Measurements from ENCODE around the gene GP9.

Gene GP9

DNA sequence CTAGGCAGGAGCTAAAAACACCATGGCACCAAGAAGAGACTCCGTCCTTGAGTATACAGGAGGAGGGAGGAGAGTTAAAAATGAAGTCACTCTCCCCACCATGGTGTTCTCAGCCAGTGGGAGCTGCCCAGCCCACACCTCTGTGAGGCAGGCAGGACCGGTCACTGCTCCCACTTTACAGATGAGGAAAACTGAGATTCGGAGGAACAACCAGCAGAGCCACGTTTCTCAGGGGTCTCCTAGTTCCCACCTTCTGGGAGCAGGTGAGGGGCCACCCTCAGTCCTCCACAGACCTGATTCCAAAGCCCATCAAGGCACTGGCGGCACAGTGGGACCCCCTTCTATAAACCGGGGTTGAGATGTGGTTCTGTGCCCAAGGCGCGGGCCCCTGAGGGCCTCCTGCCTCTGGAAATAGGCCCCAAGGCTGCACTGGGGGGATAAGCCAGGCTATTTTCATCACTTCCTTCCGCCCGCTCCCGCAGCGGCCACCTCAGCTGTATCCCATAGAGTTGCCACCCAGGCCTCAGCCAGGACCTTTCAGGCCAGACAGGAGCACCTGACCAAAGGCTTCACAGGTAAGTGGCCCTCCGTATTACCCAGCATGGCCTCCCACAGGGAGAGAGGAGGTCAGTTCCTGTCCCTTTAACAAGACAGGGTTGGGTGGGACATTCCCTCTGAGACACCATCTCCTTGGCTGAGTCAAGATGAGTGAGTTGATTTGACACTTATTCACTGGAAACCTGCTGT lies at the start of gene GP9:
GP9 (plus strand) TSS at position 504 of the 747 bp plus-strand sequence. CDS start 961 bp downstream, outside the sequence.
- DNase-seq (ENCODE audit: low read depth, low spot score): no peak

DNA sequence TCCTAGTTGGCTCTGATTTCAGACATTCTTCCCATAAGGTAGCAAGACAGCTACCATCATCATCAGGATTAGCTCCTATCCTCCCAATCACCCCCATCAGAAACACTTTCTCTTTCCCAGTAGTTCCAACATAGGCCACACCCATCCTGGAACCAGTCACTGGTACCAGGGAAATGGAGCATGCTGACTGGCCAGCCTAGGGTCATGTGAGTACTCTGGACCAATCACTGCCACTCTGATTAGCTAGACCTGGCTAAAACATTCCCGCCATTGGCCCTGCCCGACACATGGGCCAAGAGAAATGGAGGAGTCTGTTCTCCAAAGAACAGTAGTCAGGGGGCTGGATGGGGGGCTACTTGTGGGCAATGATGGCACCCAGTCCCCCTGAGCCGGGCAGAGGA lies 47.1 kb upstream of the GP9 start:
- no peak for DNase-seq (ENCODE audit: low read depth, low spot score)

DNA sequence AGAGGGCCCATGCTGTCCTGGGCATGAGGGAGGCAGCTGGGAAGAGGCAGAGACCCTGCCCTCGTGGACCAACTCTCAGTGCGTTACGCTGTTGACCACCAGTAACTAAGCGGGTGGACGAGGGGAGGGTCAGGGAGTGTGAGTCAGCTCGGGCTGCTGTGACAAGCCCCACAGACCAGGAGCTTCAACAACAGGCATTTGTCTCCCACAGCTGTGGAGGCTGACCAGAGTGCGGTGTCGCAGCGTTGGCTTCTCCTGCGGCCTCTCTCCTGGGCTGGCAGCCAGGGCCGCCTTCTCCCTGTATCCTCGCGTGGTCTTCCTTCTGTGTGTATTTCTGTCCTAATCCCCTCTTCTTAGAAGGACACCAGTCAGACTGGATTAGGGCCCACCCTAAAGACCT lies 46.4 kb upstream of the GP9 start:
- DNase-seq (ENCODE audit: low read depth, low spot score): no peak

DNA sequence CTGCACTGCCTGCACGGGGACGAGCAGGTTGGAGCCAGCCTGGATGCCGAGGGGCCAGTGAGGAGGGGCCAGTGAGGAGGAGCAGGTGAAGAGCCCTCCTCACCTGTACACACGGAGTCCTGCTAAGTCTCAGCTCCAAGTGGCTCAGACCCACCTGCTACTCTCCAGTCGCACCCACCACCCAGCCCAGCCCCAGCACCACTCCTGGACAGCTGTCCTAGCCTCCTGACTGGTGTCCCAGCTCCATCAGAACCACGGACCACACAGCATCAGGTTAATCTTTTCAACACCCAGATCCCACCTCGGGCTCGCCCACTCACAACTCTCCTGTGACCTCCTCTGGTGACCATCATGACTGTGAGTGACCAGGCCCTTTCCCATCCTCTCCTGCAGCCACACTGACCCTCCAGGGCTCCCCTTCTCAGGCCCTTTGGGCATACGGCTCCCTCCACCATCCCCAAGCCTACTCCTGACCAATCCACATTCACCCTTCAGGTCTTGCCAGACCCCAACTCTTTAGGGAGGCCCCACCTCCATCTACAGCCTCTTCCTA lies 45.7 kb upstream of the GP9 start:
- no peak for DNase-seq (ENCODE audit: low read depth, low spot score)

DNA sequence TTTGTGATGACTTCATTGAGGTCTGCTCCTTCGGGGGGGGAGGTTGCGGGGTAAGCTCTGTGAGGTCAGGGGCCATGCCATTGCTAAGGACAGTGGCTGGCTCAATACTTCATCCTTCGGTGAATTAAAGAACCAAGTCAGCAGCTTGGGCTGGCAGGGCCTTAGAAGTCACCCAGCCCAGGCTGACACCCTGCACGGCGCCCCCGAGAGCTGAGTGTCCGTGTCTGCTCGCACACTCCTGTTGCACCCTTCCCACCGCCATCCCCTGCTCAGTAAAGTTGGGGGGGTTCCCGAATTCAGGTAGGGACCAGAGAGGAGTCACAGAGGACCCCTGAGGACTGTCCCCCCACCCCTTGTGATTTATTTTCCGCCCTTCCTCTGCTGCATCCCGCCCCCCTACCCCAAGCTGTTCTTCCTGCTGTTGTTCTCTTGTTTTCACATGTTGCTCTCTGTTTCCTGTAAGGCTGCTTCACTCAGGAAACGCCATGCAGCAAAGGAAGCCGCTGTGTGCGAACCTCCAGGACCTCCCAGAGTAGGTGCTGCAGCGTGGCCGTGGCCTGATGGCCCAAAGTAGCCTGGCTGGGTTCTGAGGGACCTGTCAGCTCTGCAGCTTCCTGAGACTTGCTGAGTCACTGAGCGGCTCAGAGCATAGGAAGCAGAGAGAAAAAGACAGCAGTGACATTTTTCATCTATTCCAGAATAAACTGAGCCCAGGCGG lies 45.0 kb upstream of the GP9 start:
- DNase-seq (ENCODE audit: low read depth, low spot score): no peak

DNA sequence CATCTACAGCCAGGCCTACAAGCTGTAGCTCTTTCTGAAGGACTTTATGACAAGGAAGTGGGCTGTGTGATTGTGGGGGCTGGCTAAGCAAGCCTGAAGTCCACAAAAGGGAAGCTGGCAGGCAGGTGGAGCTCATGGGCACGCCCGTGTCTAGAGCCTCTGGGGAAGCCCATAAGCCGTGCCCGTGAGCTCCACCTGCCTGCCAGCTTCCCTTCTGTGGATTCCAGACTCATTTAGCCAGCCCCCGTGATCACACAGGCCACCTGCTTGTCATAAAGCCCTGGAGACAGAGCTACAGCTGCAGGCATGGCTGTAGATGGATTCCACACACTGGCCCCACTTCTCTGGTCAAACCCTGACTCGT lies 44.2 kb upstream of the GP9 start:
- DNase-seq (ENCODE audit: low read depth, low spot score): no peak

DNA sequence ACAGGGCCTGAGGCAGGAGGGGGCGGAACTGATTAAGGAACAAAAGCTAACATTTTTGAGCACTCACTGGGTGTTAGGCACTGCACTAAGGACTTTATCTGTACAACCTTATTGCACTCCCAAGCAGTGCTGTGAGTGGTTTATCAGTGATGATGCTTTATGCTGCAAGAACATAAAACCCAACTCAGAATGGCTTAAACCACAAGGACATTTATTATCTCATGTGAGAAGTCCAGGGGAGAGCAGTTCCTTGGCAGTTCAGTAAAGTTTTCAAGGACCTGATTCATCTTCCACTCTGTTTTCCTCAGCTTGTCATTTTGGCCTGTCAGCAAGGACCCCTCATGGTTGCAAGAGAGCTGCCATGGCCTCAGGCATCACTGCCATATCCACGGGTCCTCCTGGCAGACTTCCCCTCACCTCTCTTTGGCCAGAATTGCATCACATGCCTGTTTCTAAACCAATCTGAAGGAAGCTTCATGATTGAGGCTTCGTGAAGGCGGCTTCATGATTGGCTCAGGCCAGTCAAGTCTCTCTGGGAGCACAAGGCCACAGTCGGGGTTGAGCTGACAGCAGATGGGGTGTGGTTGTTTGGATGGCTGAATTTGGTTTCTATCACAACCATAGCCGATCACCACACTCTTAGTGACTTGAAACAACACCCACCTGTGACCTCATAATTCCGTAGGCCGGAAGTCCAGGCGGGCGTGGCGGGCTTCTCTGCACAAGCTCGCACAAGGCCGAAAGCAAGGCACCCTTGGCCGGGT lies 43.7 kb upstream of the GP9 start:
- DNase-seq (ENCODE audit: low read depth, low spot score): no peak

DNA sequence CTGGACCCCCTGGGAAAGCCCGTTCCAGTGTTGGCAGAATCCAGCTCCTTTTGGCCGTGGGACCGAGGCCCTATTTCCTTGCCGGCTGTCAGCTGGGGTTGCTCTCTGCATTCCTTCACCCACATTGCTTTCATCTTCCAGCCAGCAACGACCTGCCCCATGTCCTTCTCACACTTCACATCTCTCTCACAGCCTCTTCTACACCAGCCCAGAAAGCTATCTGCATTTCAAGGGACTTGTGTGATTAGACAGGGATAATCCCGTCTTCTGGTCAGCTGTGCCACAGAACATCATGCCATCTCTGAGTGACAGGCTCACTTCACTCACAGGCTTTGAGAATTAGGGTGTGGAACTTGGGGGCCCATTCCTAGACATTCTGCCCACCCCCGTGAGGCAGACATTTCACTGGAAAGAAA lies 43.1 kb upstream of the GP9 start:
- no peak for DNase-seq (ENCODE audit: low read depth, low spot score)

DNA sequence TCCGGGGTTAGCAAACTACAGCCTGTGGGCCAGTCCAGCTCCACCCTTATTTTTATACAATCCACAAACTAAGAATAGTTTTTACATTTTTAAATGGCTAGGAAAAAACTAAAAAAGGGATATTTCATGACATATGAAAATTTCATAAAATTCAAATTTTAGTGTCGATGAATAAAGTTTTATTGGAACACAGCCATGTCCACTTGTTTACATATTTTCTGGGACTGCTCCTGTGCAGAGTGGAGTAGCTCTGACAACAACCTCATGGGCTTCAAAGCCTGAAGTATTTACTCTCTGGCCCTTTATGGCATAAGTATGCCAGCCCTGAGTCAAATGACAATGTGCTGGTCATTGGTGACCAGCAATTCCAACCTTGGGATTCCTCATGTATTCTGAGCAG lies 42.3 kb upstream of the GP9 start:
- DNase-seq (ENCODE audit: low read depth, low spot score): no peak

DNA sequence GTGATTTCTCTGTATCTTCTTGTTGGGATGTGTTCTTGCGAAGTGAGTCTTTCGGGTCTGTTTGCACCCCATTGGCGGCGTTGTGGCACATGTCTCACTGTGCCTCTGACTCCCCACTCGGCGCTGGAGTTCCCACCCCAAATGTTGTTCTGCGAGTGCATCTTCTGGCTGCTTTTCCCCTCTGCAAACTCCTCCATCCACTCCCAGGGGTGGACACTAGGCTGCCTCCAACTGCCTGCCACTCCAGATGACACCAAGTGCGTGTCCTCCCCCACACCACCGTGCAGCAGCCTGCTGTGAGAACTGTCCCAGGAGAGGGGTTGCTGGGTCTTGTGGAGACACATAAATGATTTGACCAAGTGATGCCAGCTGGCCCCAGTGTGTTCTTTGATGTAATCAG lies 41.8 kb upstream of the GP9 start:
- no peak for DNase-seq (ENCODE audit: low read depth, low spot score)

DNA sequence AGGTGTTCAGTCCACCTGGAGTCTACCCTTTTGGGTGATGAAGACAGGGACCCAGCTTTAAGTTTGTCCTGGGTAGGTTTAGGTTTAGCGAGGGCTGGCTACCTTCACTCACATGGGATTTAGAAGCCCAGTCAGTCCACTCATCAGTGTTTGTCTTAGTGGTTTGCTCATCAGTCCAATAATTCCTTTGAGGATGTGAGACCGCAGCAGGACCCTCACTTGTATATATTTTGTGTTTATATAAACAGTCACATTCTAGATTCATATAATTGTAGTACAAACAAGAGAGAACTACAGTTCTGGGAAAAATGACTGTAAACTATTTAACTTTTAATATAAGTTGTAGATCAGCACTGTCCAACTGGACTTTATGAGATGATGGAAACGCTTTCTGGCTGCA lies 41.3 kb upstream of the GP9 start:
- no peak for DNase-seq (ENCODE audit: low read depth, low spot score)

DNA sequence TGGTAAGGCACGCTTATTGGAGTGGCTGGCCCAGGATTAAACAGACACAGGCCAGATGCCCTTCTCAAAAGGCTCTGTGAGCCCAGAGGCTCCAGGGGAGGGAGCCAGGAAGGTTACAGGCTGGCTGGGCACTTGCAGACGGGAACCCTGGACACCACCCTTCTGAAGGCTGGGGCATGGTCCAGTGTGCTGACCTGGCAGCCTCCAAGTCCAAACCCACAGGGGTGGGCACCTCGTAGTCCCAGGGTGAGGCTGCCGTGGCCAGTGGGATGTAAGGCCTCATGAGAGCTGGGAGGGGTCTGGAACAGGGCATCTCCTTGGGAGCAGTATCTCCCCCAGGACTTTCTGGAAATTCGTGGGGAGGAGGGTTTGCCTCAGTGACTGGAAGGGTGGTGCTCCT lies 39.9 kb upstream of the GP9 start:
- no peak for DNase-seq (ENCODE audit: low read depth, low spot score)

DNA sequence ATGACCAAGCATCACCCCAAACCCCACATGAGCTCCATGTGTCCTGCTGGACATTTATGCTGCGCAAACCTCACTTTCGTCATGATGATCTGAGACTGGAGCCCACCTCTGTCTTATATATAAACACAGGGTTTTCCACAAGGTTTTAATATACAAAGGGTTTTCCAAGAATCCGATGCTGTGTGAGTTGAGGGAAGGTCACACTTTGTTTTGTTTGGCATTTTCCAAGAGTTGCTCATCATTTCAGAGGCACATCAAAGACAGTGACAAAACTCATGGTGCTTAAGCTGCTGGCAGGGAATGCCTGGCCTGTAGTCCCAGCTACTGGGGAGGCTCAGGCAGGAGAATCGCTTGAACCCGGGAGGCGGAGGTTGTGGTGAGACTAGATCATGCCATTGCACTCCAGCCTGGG lies 39.4 kb upstream of the GP9 start:
- no peak for DNase-seq (ENCODE audit: low read depth, low spot score)

DNA sequence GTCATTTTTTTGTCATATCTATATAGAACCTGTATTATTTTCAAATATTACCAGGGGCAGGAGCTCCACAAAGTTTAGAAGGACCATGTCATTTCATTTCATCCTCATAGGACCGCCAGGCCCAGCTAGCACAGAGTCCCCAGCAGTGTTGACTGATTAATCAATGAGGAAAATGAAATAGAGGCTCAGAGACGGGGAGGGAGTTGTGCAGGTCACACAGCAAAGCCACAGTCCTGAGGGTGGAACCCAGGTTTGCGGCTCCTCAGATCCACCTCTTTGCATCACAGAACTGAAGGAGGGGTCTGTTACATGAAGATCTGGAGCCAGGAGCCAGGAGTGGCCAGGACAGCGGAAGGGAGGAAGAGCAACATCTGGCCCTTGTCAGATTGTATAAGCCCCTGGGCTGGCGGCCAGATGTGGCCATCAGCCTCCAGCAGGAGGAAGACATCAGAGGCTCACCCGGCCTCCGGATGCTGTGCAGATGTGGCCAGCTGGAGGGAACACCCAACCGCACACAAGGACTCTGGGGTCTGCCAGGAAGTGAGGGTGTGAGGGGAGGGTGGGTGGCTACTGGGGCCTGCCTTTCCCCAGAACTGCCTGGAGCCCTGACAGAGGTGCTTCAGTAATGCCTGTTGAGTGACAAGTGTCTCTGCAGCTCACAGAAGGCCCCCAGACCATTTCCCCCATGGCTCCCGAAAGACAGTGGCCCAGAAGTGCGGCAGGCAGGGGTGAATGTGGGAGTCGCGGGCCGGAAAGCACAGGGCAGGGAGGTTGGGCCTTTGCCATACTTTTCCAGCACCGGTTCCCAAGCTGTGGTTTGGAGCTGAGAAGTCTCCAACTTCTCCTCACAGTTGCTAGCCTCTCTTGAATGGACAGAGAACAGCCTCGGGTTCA lies 38.2 kb upstream of the GP9 start:
- DNase-seq (ENCODE audit: low read depth, low spot score): no peak

DNA sequence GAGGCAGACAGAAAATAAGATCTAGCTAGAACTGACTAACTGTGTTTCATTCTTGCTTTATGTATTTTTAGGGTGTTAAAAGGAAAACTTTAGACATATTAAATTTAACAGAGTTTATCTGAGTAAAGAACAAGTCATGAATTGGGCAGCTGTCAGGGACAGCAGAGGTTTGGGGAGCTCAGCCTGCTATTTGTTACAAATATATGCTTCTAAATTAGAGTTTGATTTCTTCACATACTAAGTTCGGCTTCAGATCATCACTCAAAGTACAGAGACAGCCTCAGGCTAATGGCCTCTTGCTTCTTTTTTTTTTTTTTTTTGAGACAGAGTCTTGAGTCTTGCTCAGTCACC lies 37.6 kb upstream of the GP9 start:
- no peak for DNase-seq (ENCODE audit: low read depth, low spot score)

DNA sequence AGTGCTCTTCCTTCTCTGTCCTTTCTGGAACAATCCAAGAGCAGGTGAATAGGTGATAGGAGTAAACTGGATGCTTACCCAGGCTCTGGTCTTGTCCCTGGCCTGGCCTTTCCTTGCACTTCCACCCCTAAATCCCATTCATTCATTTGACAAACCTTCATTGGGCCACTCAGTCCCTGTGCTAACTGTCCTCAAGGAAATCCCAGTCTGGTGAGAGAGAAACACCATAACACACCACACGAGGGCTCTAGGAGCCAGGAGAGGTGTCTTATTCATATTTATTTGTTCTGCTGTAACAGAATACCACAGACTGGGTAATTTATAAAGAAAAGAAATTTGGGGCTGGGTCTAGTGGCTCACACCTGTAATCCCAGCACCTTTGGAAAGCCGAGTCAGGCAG lies 36.7 kb upstream of the GP9 start:
- DNase-seq (ENCODE audit: low read depth, low spot score): no peak

DNA sequence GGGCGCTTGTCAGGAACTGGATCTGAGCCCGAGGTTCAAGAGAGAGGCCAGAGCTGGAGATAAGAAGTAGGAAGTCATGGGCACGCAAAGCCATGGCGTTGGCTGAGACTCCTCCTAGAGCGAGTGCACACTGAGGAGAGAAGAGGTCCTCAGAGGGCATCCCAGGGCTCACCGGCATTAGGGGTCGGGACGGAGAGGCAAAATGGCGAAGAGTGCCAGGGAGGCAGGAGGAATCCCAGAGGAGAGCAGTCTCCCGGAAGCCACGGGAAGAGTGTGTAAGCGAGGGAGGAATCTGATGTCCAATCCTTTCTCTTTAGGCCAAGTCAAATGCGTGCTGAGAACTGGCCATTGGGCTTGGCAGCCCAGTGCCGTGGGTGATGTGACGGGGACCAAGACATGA lies 35.5 kb upstream of the GP9 start:
- no peak for DNase-seq (ENCODE audit: low read depth, low spot score)

DNA sequence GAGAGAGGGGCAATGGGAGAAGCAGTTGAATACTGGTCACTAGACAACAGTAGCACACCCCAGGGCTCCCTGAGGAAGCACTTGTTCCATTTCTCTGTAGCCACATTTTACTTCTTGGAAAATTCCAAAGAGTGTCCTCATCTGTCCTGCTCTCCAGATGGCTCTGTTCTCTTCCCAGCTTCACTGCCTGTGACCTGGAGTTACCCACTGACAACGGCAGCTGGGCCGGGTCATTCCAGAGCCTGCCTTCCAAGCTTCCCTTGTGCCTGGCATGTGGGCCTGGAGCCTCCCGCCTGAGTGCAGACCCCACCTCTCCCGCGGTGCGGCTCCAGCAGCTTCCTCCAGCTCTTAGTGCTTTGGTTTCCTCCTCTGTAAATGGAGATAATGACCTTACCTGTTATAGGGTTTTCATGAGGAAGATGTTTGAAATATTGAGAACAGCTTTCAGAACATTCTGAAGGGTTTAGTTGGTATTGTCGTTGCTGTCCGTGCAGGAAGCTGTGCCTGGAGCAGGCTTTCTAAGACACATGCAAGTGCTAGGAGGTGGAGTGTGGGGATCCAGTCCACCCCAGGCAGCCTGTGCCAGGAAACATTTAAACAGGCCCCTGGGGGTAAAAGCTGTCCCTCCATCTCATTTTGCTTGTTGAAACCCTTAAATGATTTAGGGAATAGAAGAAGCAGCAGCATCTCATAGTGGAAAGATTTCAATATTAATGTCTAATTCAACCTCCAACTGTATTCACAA lies 34.7 kb upstream of the GP9 start:
- DNase-seq (ENCODE audit: low read depth, low spot score): no peak

DNA sequence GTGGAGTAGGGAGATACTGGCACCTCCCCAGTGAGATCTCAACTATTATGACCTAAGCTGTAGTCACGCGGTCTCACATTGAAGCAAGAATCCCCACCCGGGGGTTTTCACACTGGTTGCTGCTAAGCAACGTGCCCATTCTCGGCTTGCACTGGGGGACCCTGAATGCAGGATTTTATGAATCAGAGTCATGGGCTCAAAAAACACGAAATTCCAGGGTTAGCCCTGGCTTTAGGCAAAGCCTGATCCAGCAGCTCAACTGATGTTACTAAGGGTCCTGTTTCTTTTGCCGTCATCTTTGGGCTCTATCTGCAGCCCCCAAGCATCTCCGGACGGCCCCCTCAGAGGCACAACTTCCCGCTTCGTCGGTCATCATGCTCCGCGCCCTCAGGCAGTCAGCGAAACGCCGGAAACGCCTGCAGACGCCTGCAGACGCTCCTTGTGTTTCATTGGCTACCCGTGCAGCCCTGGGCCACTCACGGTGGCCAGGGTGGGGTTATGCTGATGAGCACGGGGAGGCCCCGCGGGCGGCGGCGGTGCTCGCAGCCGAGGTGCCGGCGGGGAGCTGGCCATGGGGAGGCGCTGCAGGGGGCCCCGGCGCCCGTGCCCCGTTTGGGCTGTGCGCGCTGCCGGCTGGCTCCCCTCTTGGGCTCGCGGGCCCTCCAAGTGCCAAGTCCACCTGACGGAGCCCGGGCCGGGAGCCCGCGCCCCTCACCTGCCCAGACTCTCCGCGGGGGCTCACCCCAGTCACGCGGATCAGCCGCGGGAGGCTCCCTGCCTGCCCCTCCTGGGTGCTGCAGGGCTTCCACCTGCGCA lies 33.6 kb upstream of the GP9 start:
- DNase-seq (ENCODE audit: low read depth, low spot score): no peak

DNA sequence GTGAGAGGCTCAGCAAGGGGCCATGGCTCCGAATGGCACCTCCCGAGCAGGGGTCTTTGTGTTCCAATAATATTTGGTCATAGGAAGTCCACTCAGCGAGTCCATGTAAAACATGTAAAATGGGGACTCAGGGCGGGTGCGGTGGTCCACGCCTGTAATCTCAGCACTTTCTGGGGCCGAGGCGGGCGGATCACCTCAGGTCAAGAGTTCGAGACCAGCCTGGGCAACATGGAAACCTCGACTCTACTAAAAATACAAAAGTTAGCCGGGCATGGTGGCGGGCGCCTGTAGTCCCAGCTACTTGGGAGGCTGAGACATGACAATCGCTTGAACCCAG lies 33.1 kb upstream of the GP9 start:
- DNase-seq (ENCODE audit: low read depth, low spot score): no peak

Measured in brain pericyte (primary cell).